Colonic mucosa (tissue), 4 donors: ENCODE data around the gene HIPK2. TPM values are rescaled to one million over a fixed set of nuclear protein-coding genes. Genes with fewer than 3 reads are reported as not detected.
"Not testable (repeated sequence)": the region's sequence is repeated elsewhere in the genome, so short reads cannot be mapped to it uniquely, and the experiment has no call there.

Source experiments
- DNase-seq: peaks from one replicate; pipeline ENCODE4 v3.0.0-alpha.2; 2020
- H3K27ac ChIP-seq: fragments of 200-600 bp; one replicate; pipeline ENCODE4 v1.8.0; 2021
- H3K27me3 ChIP-seq: fragments of 200-600 bp; one replicate; pipeline ENCODE4 v1.8.0; 2021
- H3K36me3 ChIP-seq: fragments of 200-600 bp; one replicate; pipeline ENCODE4 v1.8.0; 2021
- H3K4me1 ChIP-seq: fragments of 200-600 bp; one replicate; pipeline ENCODE4 v1.8.0; 2021; ENCODE audit warnings: mild to moderate bottlenecking
- H3K4me3 ChIP-seq: fragments of 200-600 bp; one replicate; pipeline ENCODE4 v1.8.0; 2021
- H3K9ac ChIP-seq, 2 donors: one replicate each; pipeline ENCODE4 v1.7.0; 2013; ENCODE audit warnings: control low read depth in 2 of 2, low read depth in 2 of 2, low read length in 2 of 2
- H3K9me3 ChIP-seq: fragments of 200-600 bp; one replicate; pipeline ENCODE4 v1.8.0; 2021
- CTCF ChIP-seq: fragments of 200-600 bp; IDR thresholded peaks from one replicate; pipeline ENCODE4 v1.8.0; 2022; ENCODE audit warnings: antibody characterized with exemption, mild to moderate bottlenecking
- intact Hi-C: fragments of 100-400 bp; cut with DNase I; formaldehyde crosslinking; loops from one replicate; pipeline ENCODE4 v1.14.1; 2022
- total RNA-seq, 2 donors: library from RNA; stranded (reverse); fragmentation: NEBNext Ultra II Directional in 1 of 2; extraction: Animal tissue kit (Norgen Biotek cat#: 25700) in 1 of 2; gene quantifications; one replicate each; pipeline ENCODE4 v1.2.1, GENCODE V29; 2021
- donor health status: healthy.
- donor health status: DM: no; HTN: no; CAD: no.
- donor health status: DM: no; HTN: no; CAD: no.

The HIPK2 gene
- total RNA-seq, 2 donors from 2014 or later = 25.3 to 28.4 TPM

- H3K36me3 ChIP-seq = peaks cover 12% of the 10 kb centered on the region
- intact Hi-C loops = no loop called here
- no peak for DNase-seq
These were observed 162.9 kb downstream of the HIPK2 start for GRCh38 chr7:139614886-139615285.

GRCh38 chr7:139613971-139614411, 163.8 kb downstream of the HIPK2 start:
- Histone ChIP-seq H3K4me3 (no peak overlapping the region), H3K9me3 (no peaks in the 10 kb centered on the region), H3K27ac (no peak overlapping the region), H3K27me3 (no peaks in the 10 kb centered on the region), H3K36me3 (peaks cover 12% of the 10 kb centered on the region), H3K9ac (no peak overlapping the region), H3K4me1 (no peaks in the 10 kb centered on the region)
- DNase-seq = no peak
- intact Hi-C loops = no loop called here
- no peak for TF ChIP-seq CTCF

More at GRCh38 chr7:139614886-139615285, 162.9 kb downstream of the HIPK2 start:
- Histone ChIP-seq H3K9ac (no peak overlapping the region), H3K4me3 (no peak overlapping the region), H3K27me3 (no peaks in the 10 kb centered on the region), H3K27ac (no peak overlapping the region), H3K4me1 (no peaks in the 10 kb centered on the region), H3K9me3 (no peaks in the 10 kb centered on the region)
- no peak for TF ChIP-seq CTCF

GRCh38 chr7:139611556-139611955, 166.2 kb downstream of the HIPK2 start:
- peaks cover 11% of the 10 kb centered on the region for H3K36me3 ChIP-seq
- intact Hi-C loops = not testable (repeated sequence)

GRCh38 chr7:139610595-139610994, 167.2 kb downstream of the HIPK2 start:
- Histone ChIP-seq H3K9me3 (no peaks in the 10 kb centered on the region), H3K9ac (no peak overlapping the region), H3K4me3 (no peak overlapping the region), H3K36me3 (peaks cover 4% of the 10 kb centered on the region), H3K4me1 (no peaks in the 10 kb centered on the region), H3K27ac (no peak overlapping the region), H3K27me3 (no peaks in the 10 kb centered on the region)
- intact Hi-C loops = no loop called here
- DNase-seq = no peak
- no peak for TF ChIP-seq CTCF

More at GRCh38 chr7:139611556-139611955, 166.2 kb downstream of the HIPK2 start:
- not testable (repeated sequence) for H3K4me1 ChIP-seq, H3K9me3 ChIP-seq, H3K9ac ChIP-seq, H3K27ac ChIP-seq, H3K27me3 ChIP-seq, DNase-seq, H3K4me3 ChIP-seq

- DNase-seq = no peak
- Histone ChIP-seq H3K27me3 (no peaks in the 10 kb centered on the region), H3K9ac (no peak overlapping the region), H3K4me1 (no peaks in the 10 kb centered on the region), H3K9me3 (no peaks in the 10 kb centered on the region), H3K27ac (no peak overlapping the region), H3K4me3 (no peak overlapping the region), H3K36me3 (no peaks in the 10 kb centered on the region)
- intact Hi-C loops = loop anchor here (2.0 kb wide), 1 partner anchor 399 kb away; no protein-coding TSS in a partner anchor
- no peak for TF ChIP-seq CTCF
These were observed 173.9 kb downstream of the HIPK2 start for GRCh38 chr7:139603896-139604295.

- no peaks in the 10 kb centered on the region for H3K4me1 ChIP-seq
- no peak for TF ChIP-seq CTCF
- no peaks in the 10 kb centered on the region for H3K27me3 ChIP-seq
- H3K36me3 ChIP-seq = no peaks in the 10 kb centered on the region
- no peak overlapping the region for H3K27ac ChIP-seq
- H3K4me3 ChIP-seq = no peak overlapping the region
- no peaks in the 10 kb centered on the region for H3K9me3 ChIP-seq
- DNase-seq = no peak
- no peak overlapping the region for H3K9ac ChIP-seq
- intact Hi-C loops = loop anchor here (2.0 kb wide), 1 partner anchor 400 kb away; no protein-coding TSS in a partner anchor
These were observed 174.5 kb downstream of the HIPK2 start for GRCh38 chr7:139603282-139603681.
